ENCODE measurements around the gene CSF2. TPM values are rescaled to one million over a fixed set of nuclear protein-coding genes. Genes with fewer than 3 reads are reported as not detected.
A peak's percentile ranks its signal among the peaks of the same experiment; 100 is the strongest.

Gene CSF2
- total RNA-seq, 3 donors from 2014 or later (not counting 1 experiment from before 2014, with no cell fraction given): 0.65 to 1.2 (median 0.82) TPM

DNA sequence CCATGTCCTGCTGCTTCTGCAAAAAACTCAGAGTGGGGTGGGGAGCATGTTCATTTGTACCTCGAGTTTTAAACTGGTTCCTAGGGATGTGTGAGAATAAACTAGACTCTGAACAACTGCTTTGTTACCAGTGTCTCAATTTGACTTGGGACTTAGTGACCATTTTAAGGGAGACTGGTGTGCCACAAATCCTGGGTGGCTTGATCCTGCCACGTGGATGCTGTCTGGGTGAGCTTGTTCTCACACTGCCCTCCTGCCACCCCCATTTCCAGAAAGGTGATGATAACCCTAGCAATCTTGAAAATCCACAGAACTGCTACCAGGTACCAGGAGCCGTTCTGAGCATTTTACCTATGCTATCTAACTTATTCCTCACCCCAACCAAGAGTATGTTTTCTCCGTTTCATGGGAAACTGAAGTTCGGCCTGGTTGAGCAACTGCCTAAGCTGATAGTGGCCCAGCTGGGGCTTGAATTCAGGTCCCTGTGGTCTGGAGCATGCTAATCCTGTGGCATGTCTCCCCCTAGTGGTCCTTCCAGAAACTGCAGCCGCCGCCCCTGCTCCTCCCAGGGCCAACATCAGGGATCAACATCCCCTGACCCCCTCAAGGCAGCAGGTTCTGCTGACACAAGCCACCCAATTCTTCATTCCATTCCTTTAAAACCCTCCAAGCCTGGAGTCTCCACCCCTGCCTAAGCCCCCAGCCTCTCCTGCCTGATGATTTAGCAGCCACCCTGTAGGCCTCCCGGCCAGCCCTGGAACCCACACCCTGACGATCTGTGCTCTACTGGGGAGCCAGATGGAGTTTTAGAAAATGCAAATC is 10.3 kb upstream of the CSF2 start:
- H3K4me1 Mint-ChIP-seq: peaks cover 6 to 35% of the 10 kb centered on the region in 2 donors
- peaks cover 0 to 3% of the 10 kb centered on the region in 2 donors for H3K27me3 Mint-ChIP-seq (ENCODE audit: low read depth in 2 of 2)
- no peaks in the 10 kb centered on the region for H3K36me3 Mint-ChIP-seq
- intact Hi-C loops (cut with micrococcal nuclease): loop anchor here (1.0 to 5.0 kb wide), 2 partner anchors 39 to 474 kb away; no protein-coding TSS in a partner anchor
- peak overlapping the region in 1 of 2 donors; percentile 66 for H3K27ac Mint-ChIP-seq
- WGBS (ENCODE audit: insufficient coverage): 35% methylated on average over 9 of the region's 9 CpGs
- no peaks in the 10 kb centered on the region for H3K36me3 ChIP-seq (ENCODE audit: control insufficient read depth, insufficient read depth, low read length)
- ATAC-seq (peak; percentile 73 to 77 (median 76)), DNase-seq (peak; percentile 76 to 84)
- H3K4me1 ChIP-seq (ENCODE audit: control insufficient read depth, insufficient read depth, low read length): peaks cover 32% of the 10 kb centered on the region
- no peaks in the 10 kb centered on the region for H3K27me3 ChIP-seq (ENCODE audit: control insufficient read depth, insufficient read depth, low read length)
- no peak overlapping the region for H3K27ac ChIP-seq (ENCODE audit: low read length)
- no peak overlapping the region for H3K4me3 Mint-ChIP-seq
- no peaks in the 10 kb centered on the region for H3K9me3 ChIP-seq (ENCODE audit: control insufficient read depth, insufficient read depth, low read length)
- TF ChIP-seq, protein P1, sequence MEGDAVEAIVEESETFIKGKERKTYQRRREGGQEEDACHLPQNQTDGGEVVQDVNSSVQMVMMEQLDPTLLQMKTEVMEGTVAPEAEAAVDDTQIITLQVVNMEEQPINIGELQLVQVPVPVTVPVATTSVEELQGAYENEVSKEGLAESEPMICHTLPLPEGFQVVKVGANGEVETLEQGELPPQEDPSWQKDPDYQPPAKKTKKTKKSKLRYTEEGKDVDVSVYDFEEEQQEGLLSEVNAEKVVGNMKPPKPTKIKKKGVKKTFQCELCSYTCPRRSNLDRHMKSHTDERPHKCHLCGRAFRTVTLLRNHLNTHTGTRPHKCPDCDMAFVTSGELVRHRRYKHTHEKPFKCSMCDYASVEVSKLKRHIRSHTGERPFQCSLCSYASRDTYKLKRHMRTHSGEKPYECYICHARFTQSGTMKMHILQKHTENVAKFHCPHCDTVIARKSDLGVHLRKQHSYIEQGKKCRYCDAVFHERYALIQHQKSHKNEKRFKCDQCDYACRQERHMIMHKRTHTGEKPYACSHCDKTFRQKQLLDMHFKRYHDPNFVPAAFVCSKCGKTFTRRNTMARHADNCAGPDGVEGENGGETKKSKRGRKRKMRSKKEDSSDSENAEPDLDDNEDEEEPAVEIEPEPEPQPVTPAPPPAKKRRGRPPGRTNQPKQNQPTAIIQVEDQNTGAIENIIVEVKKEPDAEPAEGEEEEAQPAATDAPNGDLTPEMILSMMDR (IDR thresholded peaks at IDR 0.05): peak; percentile 97
- no peak overlapping the region for H3K4me3 ChIP-seq (ENCODE audit: low read length)
- no peaks in the 10 kb centered on the region for H3K9me3 Mint-ChIP-seq

DNA sequence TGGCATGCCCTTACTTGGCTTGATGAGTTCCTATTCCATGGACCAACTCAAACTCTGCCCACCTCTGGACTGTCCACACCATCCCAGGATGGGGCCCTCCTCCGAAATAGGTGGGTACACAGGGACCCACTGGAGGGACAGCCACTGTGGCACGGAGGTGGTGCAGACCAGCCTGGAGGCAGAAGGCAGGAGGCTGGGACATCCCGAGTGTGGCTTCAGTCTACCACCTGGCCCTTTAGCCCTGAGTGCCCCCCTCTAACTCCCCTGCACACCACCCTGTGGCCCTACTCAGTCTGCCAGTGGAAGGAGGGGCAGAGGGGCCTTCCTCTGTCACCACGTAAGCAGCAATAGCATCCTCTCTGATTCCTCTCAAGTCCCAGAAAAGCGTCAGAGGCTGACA is 9.4 kb upstream of the CSF2 start:
- DNase-seq (no peak), ATAC-seq (no peak)
- Histone ChIP-seq H3K36me3 (ENCODE audit: control insufficient read depth, insufficient read depth, low read length) (no peaks in the 10 kb centered on the region), H3K9me3 (ENCODE audit: control insufficient read depth, insufficient read depth, low read length) (no peaks in the 10 kb centered on the region), H3K27me3 (ENCODE audit: control insufficient read depth, insufficient read depth, low read length) (no peaks in the 10 kb centered on the region), H3K4me3 (ENCODE audit: low read length) (no peak overlapping the region), H3K4me1 (ENCODE audit: control insufficient read depth, insufficient read depth, low read length) (peaks cover 27% of the 10 kb centered on the region), H3K27ac (ENCODE audit: low read length) (no peak overlapping the region)
- Mint-ChIP-seq H3K4me1 (peaks cover 9 to 38% of the 10 kb centered on the region in 2 donors), H3K27ac (peak overlapping the region in 1 of 2 donors; percentile 66), H3K27me3 (ENCODE audit: low read depth in 2 of 2) (peaks cover 0 to 2% of the 10 kb centered on the region in 2 donors), H3K36me3 (no peaks in the 10 kb centered on the region), H3K9me3 (no peaks in the 10 kb centered on the region), H3K4me3 (no peak overlapping the region)
- 83% methylated on average over 5 of the region's 5 CpGs for WGBS (ENCODE audit: insufficient coverage)
- TF ChIP-seq, protein P1 (IDR thresholded peaks at IDR 0.05): no peak
- intact Hi-C loops (cut with micrococcal nuclease): loop anchor here (1.0 to 5.0 kb wide), 2 partner anchors 38 to 116 kb away; no protein-coding TSS in a partner anchor

DNA sequence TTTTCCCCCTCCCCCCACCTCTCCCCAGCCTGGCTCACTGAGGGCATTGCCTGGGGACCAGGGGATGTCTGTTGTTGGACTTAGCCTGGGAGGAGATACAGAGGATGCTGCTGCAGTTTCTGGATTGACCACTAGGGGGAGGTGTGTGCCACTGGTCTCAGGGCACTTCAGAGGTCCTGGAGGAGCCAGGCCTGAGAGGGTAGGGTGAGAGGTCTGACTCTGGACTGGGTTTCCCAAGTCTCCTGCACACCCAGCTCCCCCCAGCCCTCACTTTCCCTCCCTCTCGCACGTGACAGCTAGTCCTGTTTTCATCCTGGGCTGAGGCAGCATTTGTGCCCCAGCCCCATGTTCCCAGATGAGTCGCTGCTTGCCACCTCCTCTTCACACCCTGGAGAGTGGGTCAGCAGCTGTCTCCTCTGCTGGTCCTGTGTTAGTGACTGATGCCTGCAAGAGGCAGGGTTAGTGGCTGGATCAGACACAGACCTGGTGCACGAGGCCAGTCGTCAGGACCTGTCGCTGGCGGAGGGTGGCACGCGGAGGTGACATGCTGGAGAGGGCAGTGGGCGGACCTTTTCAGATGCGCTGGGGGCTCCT is 8.8 kb upstream of the CSF2 start:
- Mint-ChIP-seq H3K4me1 (peaks cover 13 to 37% of the 10 kb centered on the region in 2 donors), H3K36me3 (no peaks in the 10 kb centered on the region), H3K27me3 (ENCODE audit: low read depth in 2 of 2) (no peaks in the 10 kb centered on the region), H3K4me3 (no peak overlapping the region), H3K27ac (peak overlapping the region in 1 of 2 donors; percentile 9), H3K9me3 (no peaks in the 10 kb centered on the region)
- H3K27me3 ChIP-seq (ENCODE audit: control insufficient read depth, insufficient read depth, low read length): no peaks in the 10 kb centered on the region
- TF ChIP-seq, protein P1 (IDR thresholded peaks at IDR 0.05): peak; percentile 67
- H3K27ac ChIP-seq (ENCODE audit: low read length): no peak overlapping the region
- DNase-seq (peak; percentile 76 to 88), ATAC-seq (peak; percentile 78 to 81 (median 79))
- H3K9me3 ChIP-seq (ENCODE audit: control insufficient read depth, insufficient read depth, low read length): no peaks in the 10 kb centered on the region
- H3K4me3 ChIP-seq (ENCODE audit: low read length): no peak overlapping the region
- 69% methylated on average over 11 of the region's 11 CpGs for WGBS (ENCODE audit: insufficient coverage)
- peaks cover 27% of the 10 kb centered on the region for H3K4me1 ChIP-seq (ENCODE audit: control insufficient read depth, insufficient read depth, low read length)
- H3K36me3 ChIP-seq (ENCODE audit: control insufficient read depth, insufficient read depth, low read length): no peaks in the 10 kb centered on the region
- intact Hi-C loops (cut with micrococcal nuclease): loop anchor here (1.0 to 5.0 kb wide), 5 partner anchors 37 to 127 kb away; no protein-coding TSS in a partner anchor

Measured in natural killer cell (primary cell).